Neuronal stem cell (in vitro differentiated cells): ENCODE data around the gene UTP25.
"Not testable (repeated sequence)": the region's sequence is repeated elsewhere in the genome, so short reads cannot be mapped to it uniquely, and the experiment has no call there.

Experiments used
- DNase-seq: peaks from one replicate; pipeline ENCODE4 v3.0.0-alpha.2; 2013; ENCODE audit warnings: low spot score
- H2AFZ ChIP-seq: one replicate; pipeline ENCODE4 v1.6.1; 2013; ENCODE audit warnings: mild to moderate bottlenecking, low read length, inconsistent platforms
- H2AK5ac ChIP-seq: 2 replicates; pipeline ENCODE4 v1.6.1; 2013; ENCODE audit warnings: low read depth, mild to moderate bottlenecking, inconsistent platforms, low read length, moderate library complexity, mixed read lengths
- H2BK120ac ChIP-seq: 2 replicates; pipeline ENCODE4 v1.6.1; 2013; ENCODE audit warnings: low read depth, mild to moderate bottlenecking, inconsistent platforms, low read length, moderate library complexity, mixed read lengths
- H2BK12ac ChIP-seq: one replicate; pipeline ENCODE4 v1.6.1; 2013; ENCODE audit warnings: low read length, inconsistent platforms
- H2BK15ac ChIP-seq: 2 replicates; pipeline ENCODE4 v1.6.1; 2013; ENCODE audit warnings: mild to moderate bottlenecking, low read length, inconsistent platforms, mixed read lengths
- H2BK5ac ChIP-seq: one replicate; pipeline ENCODE4 v1.6.1; 2013; ENCODE audit warnings: inconsistent platforms, mild to moderate bottlenecking, low read length, moderate library complexity
- H3K14ac ChIP-seq: one replicate; pipeline ENCODE4 v1.6.1; 2013; ENCODE audit warnings: low read length, inconsistent platforms
- H3K18ac ChIP-seq: 2 replicates; pipeline ENCODE4 v1.6.1; 2013; ENCODE audit warnings: low read length, inconsistent platforms
- H3K23ac ChIP-seq: 2 replicates; pipeline ENCODE4 v1.6.1; 2013; ENCODE audit warnings: low read depth, mild to moderate bottlenecking, mixed read lengths, low read length, inconsistent platforms; ENCODE audit not compliant: poor library complexity
- H3K27ac ChIP-seq: replicated peaks from 3 replicates; pipeline ENCODE4 v1.5.1; 2013; ENCODE audit warnings: low read length, inconsistent platforms
- H3K27me3 ChIP-seq, 3 experiments: 2 replicates each; pipeline ENCODE4 v1.6.1; 2013; ENCODE audit warnings: low read length in 3 of 3, mild to moderate bottlenecking in 2 of 3, inconsistent platforms in 1 of 3, low read depth in 1 of 3, mixed read lengths in 1 of 3, moderate library complexity in 1 of 3; ENCODE audit not compliant: control insufficient read depth in 3 of 3, insufficient read depth in 3 of 3
- H3K36me3 ChIP-seq, 2 donors: replicated peaks in 1 of 2; 2 replicates each; pipeline ENCODE4 v1.6.1; 2013; ENCODE audit warnings: low read length in 2 of 2; ENCODE audit not compliant: control insufficient read depth in 2 of 2, insufficient read depth in 2 of 2
- H3K4ac ChIP-seq: 2 replicates; pipeline ENCODE4 v1.6.1; 2013; ENCODE audit warnings: inconsistent platforms, mild to moderate bottlenecking, low read length, moderate library complexity
- H3K4me1 ChIP-seq, 2 donors: 1 replicate in 1 of 2; 2 replicates in 1 of 2; pipeline ENCODE4 v1.6.1; 2013; ENCODE audit warnings: low read length in 2 of 2, low read depth in 1 of 2; ENCODE audit not compliant: control insufficient read depth in 2 of 2, insufficient read depth in 1 of 2
- H3K4me2 ChIP-seq: one replicate; pipeline ENCODE4 v1.6.1; 2013; ENCODE audit warnings: mild to moderate bottlenecking, low read length, inconsistent platforms; ENCODE audit not compliant: insufficient read depth, poor library complexity, severe bottlenecking
- H3K4me3 ChIP-seq, 2 donors: 2 replicates each; pipeline ENCODE4 v1.5.1; 2013; ENCODE audit warnings: low read length in 2 of 2, mild to moderate bottlenecking in 2 of 2, inconsistent platforms in 1 of 2, moderate library complexity in 1 of 2
- H3K79me1 ChIP-seq: one replicate; pipeline ENCODE4 v1.6.1; 2013; ENCODE audit warnings: low read depth, mild to moderate bottlenecking, inconsistent platforms, low read length, moderate library complexity
- H3K9ac ChIP-seq: one replicate; pipeline ENCODE4 v1.6.1; 2013; ENCODE audit warnings: mild to moderate bottlenecking, low read depth, low read length, inconsistent platforms; ENCODE audit not compliant: poor library complexity
- H3K9me3 ChIP-seq, 2 donors: replicated peaks in 1 of 2; 2 replicates each; pipeline versions ENCODE3 to v1.6.1; 2013; ENCODE audit warnings: low read length in 2 of 2, mild to moderate bottlenecking in 2 of 2, inconsistent platforms in 1 of 2, low read depth in 1 of 2, mixed read lengths in 1 of 2, moderate library complexity in 1 of 2; ENCODE audit not compliant: control insufficient read depth in 2 of 2, insufficient read depth in 1 of 2
- H4K8ac ChIP-seq: one replicate; pipeline ENCODE4 v1.6.1; 2013; ENCODE audit warnings: low read depth, mild to moderate bottlenecking, inconsistent platforms, low read length, moderate library complexity
- H4K91ac ChIP-seq: one replicate; pipeline ENCODE4 v1.6.1; 2013; ENCODE audit warnings: low read length, low read depth, mild to moderate bottlenecking, inconsistent platforms; ENCODE audit not compliant: poor library complexity
- WGBS, 2 donors: extraction: QIAGEN DNeasy Blood & Tissue Kit; methylation state at CpG; one replicate each; pipeline ENCODE4 v1.1.7; 2013; ENCODE audit warnings: missing lambda C conversion rate in 2 of 2, mixed read lengths in 1 of 2; ENCODE audit not compliant: insufficient read length in 2 of 2, insufficient replicate concordance in 1 of 2; ENCODE audit errors: extremely low coverage in 2 of 2; 5-methylcytosine and 5-hydroxymethylcytosine counted together

The UTP25 gene

DNA sequence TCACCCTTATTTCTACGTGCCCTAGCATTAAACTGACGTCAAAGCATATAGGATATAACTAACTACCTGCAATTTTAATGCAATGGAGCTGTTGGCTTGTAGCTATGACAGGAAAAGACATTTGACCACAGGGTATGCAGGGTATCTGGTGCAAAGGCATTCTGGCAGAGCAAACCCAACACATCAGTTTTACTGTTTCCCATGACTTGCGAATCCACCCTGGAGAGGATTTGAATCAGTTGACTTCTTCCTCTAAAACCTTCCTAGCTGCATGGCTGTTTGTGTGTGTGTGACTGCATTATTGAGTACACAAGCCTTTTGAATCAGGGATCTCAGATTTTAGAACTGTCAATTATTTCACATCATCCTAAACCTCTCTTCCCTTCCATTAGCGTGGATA, 68.6 kb downstream of the UTP25 start:
- no peaks in the 10 kb centered on the region for H3K4me1 ChIP-seq
- no peak overlapping the region for H2AK5ac ChIP-seq
- no peak overlapping the region for H3K4ac ChIP-seq
- no peak overlapping the region for H2BK5ac ChIP-seq
- no peak overlapping the region for H3K4me3 ChIP-seq
- peaks cover 0 to 3% (median 0%) of the 10 kb centered on the region in 3 experiments for H3K27me3 ChIP-seq
- no peak overlapping the region for H2BK12ac ChIP-seq
- no peak overlapping the region for H3K4me2 ChIP-seq
- no peak overlapping the region for H3K27ac ChIP-seq
- no CpG with 5 or more reads among the region's 4 CpGs for WGBS, 2 donors
- no peak overlapping the region for H3K23ac ChIP-seq
- H2AFZ ChIP-seq, result no peak overlapping the region
- no peak overlapping the region for H4K91ac ChIP-seq
- no peak overlapping the region for H3K9ac ChIP-seq
- DNase-seq, result no peak
- no peak overlapping the region for H2BK15ac ChIP-seq
- H2BK120ac ChIP-seq, result no peak overlapping the region
- H3K9me3 ChIP-seq, result no peaks in the 10 kb centered on the region
- H4K8ac ChIP-seq, result no peak overlapping the region
- no peak overlapping the region for H3K14ac ChIP-seq
- H3K79me1 ChIP-seq, result no peaks in the 10 kb centered on the region
- H3K18ac ChIP-seq, result no peak overlapping the region
- H3K36me3 ChIP-seq, result no peaks in the 10 kb centered on the region

DNA sequence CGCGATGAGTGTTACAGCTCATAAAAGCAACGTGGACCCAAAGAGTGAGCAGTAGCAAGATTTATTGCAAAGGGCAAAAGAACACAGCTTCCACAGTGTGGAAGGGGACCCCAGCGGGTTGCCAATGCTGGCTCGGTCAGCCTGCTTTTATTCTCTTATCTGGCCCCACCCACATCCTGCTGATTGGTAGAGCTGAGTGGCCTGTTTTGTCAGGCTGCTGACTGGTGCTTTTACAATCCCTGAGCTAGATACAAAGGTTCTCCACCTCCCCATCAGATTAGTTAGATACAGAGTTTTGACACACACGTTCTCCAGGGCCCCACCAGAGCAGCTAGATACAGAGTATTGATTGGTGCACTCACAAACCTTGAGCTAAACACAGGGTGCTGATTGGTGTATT, 70.5 kb downstream of the UTP25 start:
- not testable (repeated sequence) for H3K4ac ChIP-seq, H3K4me1 ChIP-seq, H3K4me3 ChIP-seq, H2BK5ac ChIP-seq, H3K9me3 ChIP-seq, H3K79me1 ChIP-seq, H2BK120ac ChIP-seq, H3K27me3 ChIP-seq, H3K23ac ChIP-seq, H3K18ac ChIP-seq, H3K27ac ChIP-seq, H2AK5ac ChIP-seq, DNase-seq, H2AFZ ChIP-seq, H3K9ac ChIP-seq, H2BK12ac ChIP-seq, H3K4me2 ChIP-seq, H3K14ac ChIP-seq, H4K91ac ChIP-seq, H2BK15ac ChIP-seq, H4K8ac ChIP-seq, H3K36me3 ChIP-seq
- no CpG with 5 or more reads among the region's 6 CpGs for WGBS, 2 donors

DNA sequence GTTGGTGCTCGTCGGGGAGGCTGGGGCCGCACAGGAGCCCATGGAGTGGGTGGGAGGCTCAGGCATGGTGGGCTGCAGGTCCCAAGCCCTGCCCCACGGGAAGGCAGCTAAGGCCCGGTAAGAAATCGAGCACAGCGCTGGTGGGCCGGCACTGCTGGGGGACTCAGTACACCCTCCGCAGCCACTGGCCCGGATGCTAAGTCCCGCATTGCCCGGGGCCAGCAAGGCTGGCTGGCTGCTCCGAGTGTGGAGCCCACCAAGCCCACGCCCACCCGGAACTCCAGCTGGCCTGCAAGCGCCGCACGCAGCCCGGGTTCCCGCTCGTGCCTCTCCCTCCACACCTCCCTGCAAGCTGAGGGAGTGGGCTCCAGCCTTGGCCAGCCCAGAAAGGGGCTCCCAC, 71.1 kb downstream of the UTP25 start:
- H2BK15ac ChIP-seq, H2BK5ac ChIP-seq, H4K8ac ChIP-seq, H3K4me2 ChIP-seq, DNase-seq, H3K23ac ChIP-seq, H3K27ac ChIP-seq, H3K4me3 ChIP-seq, H3K18ac ChIP-seq, H3K4me1 ChIP-seq, H3K9me3 ChIP-seq, H2BK12ac ChIP-seq, H4K91ac ChIP-seq, H2AK5ac ChIP-seq, H3K36me3 ChIP-seq, H3K14ac ChIP-seq, H2AFZ ChIP-seq, H3K27me3 ChIP-seq, H3K79me1 ChIP-seq, H2BK120ac ChIP-seq, H3K9ac ChIP-seq, H3K4ac ChIP-seq: not testable (repeated sequence)
- WGBS, 2 donors, result no CpG with 5 or more reads among the region's 21 CpGs

DNA sequence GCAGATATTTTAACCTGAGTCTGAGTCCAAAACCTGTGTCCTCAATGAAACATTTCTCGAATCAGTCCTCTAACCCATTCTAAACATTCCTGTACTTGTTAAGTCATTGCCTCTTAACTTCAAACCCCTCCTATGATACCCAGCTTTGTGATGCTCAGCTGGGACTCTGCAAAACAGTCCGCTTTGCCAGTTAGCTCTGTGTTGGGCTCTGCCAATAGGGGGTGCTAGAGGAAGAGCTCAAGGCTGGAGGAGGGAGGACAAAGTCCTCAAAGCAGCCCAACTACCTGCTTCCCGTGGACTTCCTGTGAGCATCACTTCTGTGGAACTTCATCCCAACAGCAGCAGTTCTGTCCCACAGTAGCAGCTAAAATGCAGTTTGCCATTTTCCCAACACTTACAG, 72.2 kb downstream of the UTP25 start:
- H2BK120ac ChIP-seq, result no peak overlapping the region

More for the DNA sequence above, 72.2 kb downstream of the UTP25 start:
- no peak overlapping the region for H3K18ac ChIP-seq
- peaks cover 0 to 3% (median 0%) of the 10 kb centered on the region in 3 experiments for H3K27me3 ChIP-seq
- no peak overlapping the region for H2AK5ac ChIP-seq
- H3K4me3 ChIP-seq, result no peak overlapping the region
- H4K91ac ChIP-seq, result no peak overlapping the region
- no CpG with 5 or more reads among the region's 3 CpGs for WGBS, 2 donors
- H3K79me1 ChIP-seq, result no peaks in the 10 kb centered on the region
- no peak overlapping the region for H3K14ac ChIP-seq
- H3K36me3 ChIP-seq, result no peaks in the 10 kb centered on the region
- no peak for DNase-seq
- H2AFZ ChIP-seq, result no peak overlapping the region
- H2BK12ac ChIP-seq, result no peak overlapping the region
- no peak overlapping the region for H2BK5ac ChIP-seq
- H3K4me1 ChIP-seq, result no peaks in the 10 kb centered on the region
- H4K8ac ChIP-seq, result no peak overlapping the region
- H2BK15ac ChIP-seq, result no peak overlapping the region
- no peak overlapping the region for H3K9ac ChIP-seq
- no peak overlapping the region for H3K23ac ChIP-seq
- H3K4ac ChIP-seq, result no peak overlapping the region
- H3K4me2 ChIP-seq, result no peak overlapping the region
- H3K9me3 ChIP-seq, result no peaks in the 10 kb centered on the region
- no peak overlapping the region for H3K27ac ChIP-seq
